Suprapubic skin (tissue), 3 donors: ENCODE measurements around the gene PAQR5.

Experiments used
- CTCF ChIP-seq, 2 donors: fragments of 200-600 bp in 1 of 2; fragments of 450-650 bp in 1 of 2; sonication (generic) in 1 of 2; IDR thresholded peaks; one replicate each; pipeline ENCODE4 v1.5.1; 2016 to 2019; ENCODE audit warnings: antibody characterized with exemption in 2 of 2, mild to moderate bottlenecking in 1 of 2, moderate library complexity in 1 of 2
- POLR2A ChIP-seq, 2 donors: fragments of 450-650 bp; IDR thresholded peaks; one replicate each; pipeline ENCODE4 v1.6.1; 2017; ENCODE audit warnings: antibody characterized with exemption in 2 of 2, mild to moderate bottlenecking in 2 of 2, moderate library complexity in 2 of 2

GRCh38 chr15:69414701-69415167, 116.0 kb downstream of the PAQR5 start:
- TF ChIP-seq POLR2A (IDR thresholded peaks at IDR 0.05) (no peak), CTCF (IDR thresholded peaks at IDR 0.05) (no peak)
